ENCODE measurements around the gene LCT. TPM values are rescaled to one million over a fixed set of nuclear protein-coding genes. Genes with fewer than 3 reads are reported as not detected.

LCT gene
- total and polyA plus RNA-seq, 2 experiments from 2014 or later: not detected

DNA sequence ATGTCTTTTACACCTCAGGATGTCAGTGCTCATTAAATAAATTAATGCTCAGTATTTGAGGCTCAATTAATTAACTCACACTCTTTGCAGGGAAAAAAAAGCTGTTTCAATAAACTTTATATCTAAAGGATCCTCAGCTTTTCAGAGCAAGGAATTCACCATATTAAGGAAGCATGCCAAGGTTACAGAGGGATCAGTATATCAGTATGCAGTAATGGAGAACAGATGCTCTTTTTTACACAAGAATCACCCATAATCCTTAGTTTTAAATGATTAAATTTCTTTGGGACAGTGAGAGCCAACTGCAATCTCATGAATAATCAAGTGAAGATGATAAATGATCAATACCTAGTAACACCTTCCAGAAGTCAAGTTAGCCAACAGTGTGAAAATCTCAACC, 14.9 kb upstream of the LCT start:
- Histone ChIP-seq H3F3A (replicated peaks; ENCODE audit: low read depth) (peaks cover 10% of the 10 kb centered on the region; the same call in 1 of the 2 replicates), H2AFZ (no peak overlapping the region), H3K27ac (ENCODE audit: low read depth) (no peak overlapping the region), H4K20me1 (replicated peaks; ENCODE audit: insufficient read depth) (peaks cover 33% of the 10 kb centered on the region), H3K79me2 (replicated peaks; ENCODE audit: insufficient read depth) (no peaks in the 10 kb centered on the region; the same call in 1 of the 2 replicates), H3K4me2 (no peak overlapping the region), H3K36me3 (ENCODE audit: insufficient read depth) (peaks cover 78% of the 10 kb centered on the region), H3K4me1 (ENCODE audit: insufficient read depth) (no peaks in the 10 kb centered on the region), H3K9me2 (ENCODE audit: insufficient read depth) (no peaks in the 10 kb centered on the region), H3K4me3 (no peak overlapping the region), H3K27me3 (ENCODE audit: insufficient read depth) (no peaks in the 10 kb centered on the region)
- Mint-ChIP-seq H3K4me3 (no peak overlapping the region), H3K9me3 (no peaks in the 10 kb centered on the region), H3K4me1 (no peaks in the 10 kb centered on the region), H3K27me3 (ENCODE audit: insufficient read depth, low read depth, poor library complexity) (no peaks in the 10 kb centered on the region), H3K27ac (no peak overlapping the region), H3K36me3 (ENCODE audit: low read depth) (peaks cover 78% of the 10 kb centered on the region)
- TF ChIP-seq, protein P1, sequence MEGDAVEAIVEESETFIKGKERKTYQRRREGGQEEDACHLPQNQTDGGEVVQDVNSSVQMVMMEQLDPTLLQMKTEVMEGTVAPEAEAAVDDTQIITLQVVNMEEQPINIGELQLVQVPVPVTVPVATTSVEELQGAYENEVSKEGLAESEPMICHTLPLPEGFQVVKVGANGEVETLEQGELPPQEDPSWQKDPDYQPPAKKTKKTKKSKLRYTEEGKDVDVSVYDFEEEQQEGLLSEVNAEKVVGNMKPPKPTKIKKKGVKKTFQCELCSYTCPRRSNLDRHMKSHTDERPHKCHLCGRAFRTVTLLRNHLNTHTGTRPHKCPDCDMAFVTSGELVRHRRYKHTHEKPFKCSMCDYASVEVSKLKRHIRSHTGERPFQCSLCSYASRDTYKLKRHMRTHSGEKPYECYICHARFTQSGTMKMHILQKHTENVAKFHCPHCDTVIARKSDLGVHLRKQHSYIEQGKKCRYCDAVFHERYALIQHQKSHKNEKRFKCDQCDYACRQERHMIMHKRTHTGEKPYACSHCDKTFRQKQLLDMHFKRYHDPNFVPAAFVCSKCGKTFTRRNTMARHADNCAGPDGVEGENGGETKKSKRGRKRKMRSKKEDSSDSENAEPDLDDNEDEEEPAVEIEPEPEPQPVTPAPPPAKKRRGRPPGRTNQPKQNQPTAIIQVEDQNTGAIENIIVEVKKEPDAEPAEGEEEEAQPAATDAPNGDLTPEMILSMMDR (conservative IDR thresholded peaks at IDR 0.05; ENCODE audit: low read depth in 2 of 2): no peak
- TF ChIP-seq, protein P2, sequence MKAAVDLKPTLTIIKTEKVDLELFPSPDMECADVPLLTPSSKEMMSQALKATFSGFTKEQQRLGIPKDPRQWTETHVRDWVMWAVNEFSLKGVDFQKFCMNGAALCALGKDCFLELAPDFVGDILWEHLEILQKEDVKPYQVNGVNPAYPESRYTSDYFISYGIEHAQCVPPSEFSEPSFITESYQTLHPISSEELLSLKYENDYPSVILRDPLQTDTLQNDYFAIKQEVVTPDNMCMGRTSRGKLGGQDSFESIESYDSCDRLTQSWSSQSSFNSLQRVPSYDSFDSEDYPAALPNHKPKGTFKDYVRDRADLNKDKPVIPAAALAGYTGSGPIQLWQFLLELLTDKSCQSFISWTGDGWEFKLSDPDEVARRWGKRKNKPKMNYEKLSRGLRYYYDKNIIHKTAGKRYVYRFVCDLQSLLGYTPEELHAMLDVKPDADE (IDR thresholded peaks at IDR 0.05): no peak
- TF ChIP-seq ZNF331 (CRISPR knock-in tag; IDR thresholded peaks at IDR 0.05; ENCODE audit: low read depth) (no peak), CREB1 (CRISPR knock-in tag; IDR thresholded peaks at IDR 0.05; ENCODE audit: low read depth) (no peak), JUNB (IDR thresholded peaks at IDR 0.05; ENCODE audit: unreplicated experiment) (no peak), POLR2AphosphoS5 (IDR thresholded peaks at IDR 0.05; ENCODE audit: low read depth) (no peak), EZH2phosphoT487 (IDR thresholded peaks at IDR 0.05; ENCODE audit: unreplicated experiment) (no peak), EZH2 (IDR thresholded peaks at IDR 0.05; ENCODE audit: low read depth, unreplicated experiment) (no peak), NANOG (IDR thresholded peaks at IDR 0.05; ENCODE audit: borderline replicate concordance) (no peak), ZNF114 (CRISPR knock-in tag; IDR thresholded peaks at IDR 0.05) (no peak)
- ATAC-seq: no peak
- no peak for DNase-seq (ENCODE audit: low spot score)

DNA sequence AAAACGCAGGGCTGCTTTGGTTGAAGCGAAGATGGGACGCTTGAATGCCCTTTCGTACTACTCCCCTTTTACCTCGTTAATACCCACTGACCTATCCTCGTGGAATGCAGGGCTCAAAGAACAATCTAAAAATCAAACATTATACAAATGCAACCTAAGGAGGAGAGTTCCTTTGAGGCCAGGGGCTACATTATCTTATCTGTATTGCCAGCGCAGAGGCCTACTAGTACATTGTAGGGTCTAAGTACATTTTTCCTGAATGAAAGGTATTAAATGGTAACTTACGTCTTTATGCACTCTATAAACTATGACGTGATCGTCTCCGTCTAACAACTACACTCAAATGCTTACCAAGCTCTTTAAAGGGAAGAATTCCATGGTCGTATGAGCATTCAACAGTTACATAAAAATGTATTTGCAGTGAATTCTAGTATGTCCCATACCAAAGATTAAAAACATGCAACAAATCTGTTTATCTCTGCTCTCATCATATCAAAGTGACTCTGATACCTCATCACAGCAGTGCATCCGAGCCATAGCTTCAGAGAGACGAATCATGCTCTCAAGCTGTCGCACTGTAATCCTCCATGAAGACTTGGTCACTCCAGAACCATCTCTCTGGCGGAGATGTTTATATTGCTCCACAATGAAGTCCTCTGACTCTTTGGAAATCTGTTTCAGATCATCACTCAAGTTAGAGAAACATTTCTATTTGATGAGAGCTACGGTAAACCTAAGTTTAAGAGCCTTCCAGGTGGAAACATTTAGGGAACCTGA, 14.1 kb upstream of the LCT start:
- Histone ChIP-seq H2AFZ (no peak overlapping the region), H3K4me1 (ENCODE audit: insufficient read depth) (no peaks in the 10 kb centered on the region), H3K4me3 (no peak overlapping the region), H3F3A (replicated peaks; ENCODE audit: low read depth) (peaks cover 10% of the 10 kb centered on the region; the same call in 1 of the 2 replicates), H3K36me3 (ENCODE audit: insufficient read depth) (peaks cover 78% of the 10 kb centered on the region), H3K27ac (ENCODE audit: low read depth) (0 out of 2 replicates have a peak overlapping the region, but pooled peaks have one; percentile 67), H3K27me3 (ENCODE audit: insufficient read depth) (no peaks in the 10 kb centered on the region), H3K9me2 (ENCODE audit: insufficient read depth) (no peaks in the 10 kb centered on the region), H3K4me2 (no peak overlapping the region), H4K20me1 (replicated peaks; ENCODE audit: insufficient read depth) (peaks cover 36% of the 10 kb centered on the region), H3K79me2 (replicated peaks; ENCODE audit: insufficient read depth) (no peaks in the 10 kb centered on the region; the same call in 1 of the 2 replicates)
- ATAC-seq (no peak), DNase-seq (ENCODE audit: low spot score) (no peak)
- no peaks in the 10 kb centered on the region for H3K9me3 Mint-ChIP-seq
- H3K4me3 Mint-ChIP-seq: no peak overlapping the region
- no peaks in the 10 kb centered on the region for H3K27me3 Mint-ChIP-seq (ENCODE audit: insufficient read depth, low read depth, poor library complexity)
- no peaks in the 10 kb centered on the region for H3K4me1 Mint-ChIP-seq
- H3K27ac Mint-ChIP-seq: no peak overlapping the region
- H3K36me3 Mint-ChIP-seq (ENCODE audit: low read depth): peaks cover 77% of the 10 kb centered on the region
- TF ChIP-seq, protein P2 (IDR thresholded peaks at IDR 0.05): no peak
- TF ChIP-seq, protein P3, sequence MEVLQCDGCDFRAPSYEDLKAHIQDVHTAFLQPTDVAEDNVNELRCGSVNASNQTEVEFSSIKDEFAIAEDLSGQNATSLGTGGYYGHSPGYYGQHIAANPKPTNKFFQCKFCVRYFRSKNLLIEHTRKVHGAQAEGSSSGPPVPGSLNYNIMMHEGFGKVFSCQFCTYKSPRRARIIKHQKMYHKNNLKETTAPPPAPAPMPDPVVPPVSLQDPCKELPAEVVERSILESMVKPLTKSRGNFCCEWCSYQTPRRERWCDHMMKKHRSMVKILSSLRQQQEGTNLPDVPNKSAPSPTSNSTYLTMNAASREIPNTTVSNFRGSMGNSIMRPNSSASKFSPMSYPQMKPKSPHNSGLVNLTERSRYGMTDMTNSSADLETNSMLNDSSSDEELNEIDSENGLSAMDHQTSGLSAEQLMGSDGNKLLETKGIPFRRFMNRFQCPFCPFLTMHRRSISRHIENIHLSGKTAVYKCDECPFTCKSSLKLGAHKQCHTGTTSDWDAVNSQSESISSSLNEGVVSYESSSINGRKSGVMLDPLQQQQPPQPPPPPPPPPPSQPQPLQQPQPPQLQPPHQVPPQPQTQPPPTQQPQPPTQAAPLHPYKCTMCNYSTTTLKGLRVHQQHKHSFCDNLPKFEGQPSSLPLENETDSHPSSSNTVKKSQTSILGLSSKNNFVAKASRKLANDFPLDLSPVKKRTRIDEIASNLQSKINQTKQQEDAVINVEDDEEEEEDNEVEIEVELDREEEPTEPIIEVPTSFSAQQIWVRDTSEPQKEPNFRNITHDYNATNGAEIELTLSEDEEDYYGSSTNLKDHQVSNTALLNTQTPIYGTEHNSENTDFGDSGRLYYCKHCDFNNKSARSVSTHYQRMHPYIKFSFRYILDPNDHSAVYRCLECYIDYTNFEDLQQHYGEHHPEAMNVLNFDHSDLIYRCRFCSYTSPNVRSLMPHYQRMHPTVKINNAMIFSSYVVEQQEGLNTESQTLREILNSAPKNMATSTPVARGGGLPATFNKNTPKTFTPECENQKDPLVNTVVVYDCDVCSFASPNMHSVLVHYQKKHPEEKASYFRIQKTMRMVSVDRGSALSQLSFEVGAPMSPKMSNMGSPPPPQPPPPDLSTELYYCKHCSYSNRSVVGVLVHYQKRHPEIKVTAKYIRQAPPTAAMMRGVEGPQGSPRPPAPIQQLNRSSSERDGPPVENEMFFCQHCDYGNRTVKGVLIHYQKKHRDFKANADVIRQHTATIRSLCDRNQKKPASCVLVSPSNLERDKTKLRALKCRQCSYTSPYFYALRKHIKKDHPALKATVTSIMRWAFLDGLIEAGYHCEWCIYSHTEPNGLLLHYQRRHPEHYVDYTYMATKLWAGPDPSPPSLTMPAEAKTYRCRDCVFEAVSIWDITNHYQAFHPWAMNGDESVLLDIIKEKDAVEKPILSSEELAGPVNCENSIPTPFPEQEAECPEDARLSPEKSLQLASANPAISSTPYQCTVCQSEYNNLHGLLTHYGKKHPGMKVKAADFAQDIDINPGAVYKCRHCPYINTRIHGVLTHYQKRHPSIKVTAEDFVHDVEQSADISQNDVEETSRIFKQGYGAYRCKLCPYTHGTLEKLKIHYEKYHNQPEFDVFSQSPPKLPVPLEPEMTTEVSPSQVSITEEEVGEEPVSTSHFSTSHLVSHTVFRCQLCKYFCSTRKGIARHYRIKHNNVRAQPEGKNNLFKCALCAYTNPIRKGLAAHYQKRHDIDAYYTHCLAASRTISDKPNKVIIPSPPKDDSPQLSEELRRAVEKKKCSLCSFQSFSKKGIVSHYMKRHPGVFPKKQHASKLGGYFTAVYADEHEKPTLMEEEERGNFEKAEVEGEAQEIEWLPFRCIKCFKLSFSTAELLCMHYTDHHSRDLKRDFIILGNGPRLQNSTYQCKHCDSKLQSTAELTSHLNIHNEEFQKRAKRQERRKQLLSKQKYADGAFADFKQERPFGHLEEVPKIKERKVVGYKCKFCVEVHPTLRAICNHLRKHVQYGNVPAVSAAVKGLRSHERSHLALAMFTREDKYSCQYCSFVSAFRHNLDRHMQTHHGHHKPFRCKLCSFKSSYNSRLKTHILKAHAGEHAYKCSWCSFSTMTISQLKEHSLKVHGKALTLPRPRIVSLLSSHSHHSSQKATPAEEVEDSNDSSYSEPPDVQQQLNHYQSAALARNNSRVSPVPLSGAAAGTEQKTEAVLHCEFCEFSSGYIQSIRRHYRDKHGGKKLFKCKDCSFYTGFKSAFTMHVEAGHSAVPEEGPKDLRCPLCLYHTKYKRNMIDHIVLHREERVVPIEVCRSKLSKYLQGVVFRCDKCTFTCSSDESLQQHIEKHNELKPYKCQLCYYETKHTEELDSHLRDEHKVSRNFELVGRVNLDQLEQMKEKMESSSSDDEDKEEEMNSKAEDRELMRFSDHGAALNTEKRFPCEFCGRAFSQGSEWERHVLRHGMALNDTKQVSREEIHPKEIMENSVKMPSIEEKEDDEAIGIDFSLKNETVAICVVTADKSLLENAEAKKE (CRISPR knock-in tag; IDR thresholded peaks at IDR 0.05): no peak

All from GM23338 (cell line).